Osteoblast (primary cell): ENCODE data around the gene SRRT. TPM values are rescaled to one million over a fixed set of nuclear protein-coding genes. Genes with fewer than 3 reads are reported as not detected.

ENCODE experiments used
- DNase-seq: peaks from one replicate; pipeline ENCODE4 v3.0.0; 2011; ENCODE audit warnings: low spot score, mixed read lengths; ENCODE audit not compliant: insufficient read length; ENCODE audit errors: missing footprints
- H2AFZ ChIP-seq: 2 replicates; pipeline ENCODE4 v1.6.0; 2011; ENCODE audit warnings: mild to moderate bottlenecking, low read length
- H3K27ac ChIP-seq: 2 replicates; pipeline ENCODE4 v1.5.1; 2011; ENCODE audit warnings: mild to moderate bottlenecking, low read depth, low read length, moderate library complexity
- H3K27me3 ChIP-seq: 2 replicates; pipeline ENCODE4 v1.6.0; 2012; ENCODE audit warnings: mild to moderate bottlenecking, control low read depth, inconsistent platforms, low read length, moderate library complexity; ENCODE audit not compliant: insufficient read depth
- H3K36me3 ChIP-seq: 2 replicates; pipeline ENCODE4 v1.5.1; 2011; ENCODE audit warnings: mild to moderate bottlenecking, low read length, control low read depth, moderate library complexity; ENCODE audit not compliant: insufficient read depth
- H3K4me1 ChIP-seq: 2 replicates; pipeline ENCODE4 v1.5.1; 2011; ENCODE audit warnings: mild to moderate bottlenecking, low read length, control low read depth, moderate library complexity; ENCODE audit not compliant: insufficient read depth
- H3K4me2 ChIP-seq: 2 replicates; pipeline ENCODE4 v1.6.0; 2011; ENCODE audit warnings: mild to moderate bottlenecking, low read length; ENCODE audit not compliant: insufficient read depth
- H3K4me3 ChIP-seq: fragments of 200-600 bp; sonication (generic); 3 replicates; pipeline ENCODE4 v1.5.1; 2012; ENCODE audit warnings: mild to moderate bottlenecking, low read length, inconsistent platforms; ENCODE audit not compliant: insufficient read depth
- H3K79me2 ChIP-seq: 2 replicates; pipeline ENCODE4 v1.6.0; 2012; ENCODE audit warnings: mild to moderate bottlenecking, low read length, control low read depth, inconsistent platforms; ENCODE audit not compliant: insufficient read depth
- H3K9me3 ChIP-seq: 2 replicates; pipeline ENCODE4 v1.5.1; 2011; ENCODE audit warnings: low read depth, low read length, control low read depth
- H4K20me1 ChIP-seq: 2 replicates; pipeline ENCODE4 v1.6.0; 2012; ENCODE audit warnings: mild to moderate bottlenecking, low read length, control low read depth; ENCODE audit not compliant: insufficient read depth
- total RNA-seq: library from RNA; depleted of rRNA; stranded (reverse); fragments of >200 nt; gene quantifications from 2 replicates; pipeline ENCODE4 v1.2.3, GENCODE V29; 2012
- TF ChIP-seq, protein P1 (sequence below): IDR thresholded peaks from 2 replicates; pipeline ENCODE4 v1.5.1; 2011; ENCODE audit warnings: mild to moderate bottlenecking, low read depth, low read length, moderate library complexity; ENCODE audit errors: extremely low read depth

Gene SRRT
- total RNA-seq, 1 donor = 42.0 TPM

GRCh38 chr7:100866729-100867039 lies 8.2 kb upstream of the SRRT start:
- Histone ChIP-seq H4K20me1 (no peaks in the 10 kb centered on the region), H3K27ac (peak overlapping the region; percentile 95), H3K79me2 (peaks cover 43% of the 10 kb centered on the region), H3K27me3 (no peaks in the 10 kb centered on the region), H3K36me3 (peaks cover 23% of the 10 kb centered on the region), H3K4me1 (peaks cover 29% of the 10 kb centered on the region), H3K4me3 (peak overlapping the region; percentile 99), H3K4me2 (peak overlapping the region; percentile 94), H3K9me3 (no peaks in the 10 kb centered on the region), H2AFZ (no peak overlapping the region)
- TF ChIP-seq, protein P1, sequence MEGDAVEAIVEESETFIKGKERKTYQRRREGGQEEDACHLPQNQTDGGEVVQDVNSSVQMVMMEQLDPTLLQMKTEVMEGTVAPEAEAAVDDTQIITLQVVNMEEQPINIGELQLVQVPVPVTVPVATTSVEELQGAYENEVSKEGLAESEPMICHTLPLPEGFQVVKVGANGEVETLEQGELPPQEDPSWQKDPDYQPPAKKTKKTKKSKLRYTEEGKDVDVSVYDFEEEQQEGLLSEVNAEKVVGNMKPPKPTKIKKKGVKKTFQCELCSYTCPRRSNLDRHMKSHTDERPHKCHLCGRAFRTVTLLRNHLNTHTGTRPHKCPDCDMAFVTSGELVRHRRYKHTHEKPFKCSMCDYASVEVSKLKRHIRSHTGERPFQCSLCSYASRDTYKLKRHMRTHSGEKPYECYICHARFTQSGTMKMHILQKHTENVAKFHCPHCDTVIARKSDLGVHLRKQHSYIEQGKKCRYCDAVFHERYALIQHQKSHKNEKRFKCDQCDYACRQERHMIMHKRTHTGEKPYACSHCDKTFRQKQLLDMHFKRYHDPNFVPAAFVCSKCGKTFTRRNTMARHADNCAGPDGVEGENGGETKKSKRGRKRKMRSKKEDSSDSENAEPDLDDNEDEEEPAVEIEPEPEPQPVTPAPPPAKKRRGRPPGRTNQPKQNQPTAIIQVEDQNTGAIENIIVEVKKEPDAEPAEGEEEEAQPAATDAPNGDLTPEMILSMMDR = no peak
- DNase-seq = no peak

DNA sequence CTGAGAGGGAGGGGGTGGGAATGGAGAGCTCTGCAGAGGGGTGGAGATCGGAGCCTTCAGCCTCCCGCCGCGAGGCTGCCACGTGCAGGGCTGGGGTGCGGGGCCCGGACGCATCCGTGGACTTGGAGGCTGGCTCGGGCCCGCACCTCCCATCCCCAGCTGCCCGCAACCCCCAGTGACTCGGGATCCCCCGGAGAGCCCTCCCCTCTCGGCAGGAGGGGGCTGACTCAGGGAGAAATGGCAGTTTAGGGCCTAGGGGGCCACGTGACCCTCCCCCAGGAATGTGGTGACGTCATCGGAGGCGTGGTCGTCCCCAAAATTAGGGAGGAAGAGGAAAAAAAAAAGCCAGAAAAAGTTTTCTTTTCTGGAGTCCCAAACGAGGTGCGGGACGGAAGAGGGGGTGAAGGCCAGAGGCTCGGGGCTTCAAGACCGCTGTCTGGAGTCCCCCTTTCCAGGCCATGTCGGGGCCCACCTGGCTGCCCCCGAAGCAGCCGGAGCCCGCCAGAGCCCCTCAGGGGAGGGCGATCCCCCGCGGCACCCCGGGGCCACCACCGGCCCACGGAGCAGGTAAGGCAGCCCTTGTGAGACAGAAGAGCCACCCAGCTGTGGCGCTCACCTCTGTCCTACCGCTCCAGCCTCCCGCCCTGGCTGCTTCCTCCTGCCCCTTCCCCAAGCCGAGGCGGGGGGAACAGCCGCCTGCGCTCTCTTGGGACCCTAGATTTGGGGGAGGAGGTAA lies 7.7 kb upstream of the SRRT start, which contains the start of gene TRIP6:
Gene TRIP6 (plus strand): TSS at position 348 of the 736 bp plus-strand sequence. CDS start 111 bp downstream, at position 459.
- peaks cover 29% of the 10 kb centered on the region for H3K4me1 ChIP-seq
- peak; percentile 100 for DNase-seq
- no peaks in the 10 kb centered on the region for H3K9me3 ChIP-seq
- H3K27ac ChIP-seq = peak within 1 kb of the TSS; percentile 95
- H3K79me2 ChIP-seq = peaks cover 45% of the 10 kb centered on the region
- H3K4me2 ChIP-seq = peak within 1 kb of the TSS; percentile 94
- no peaks in the 10 kb centered on the region for H3K27me3 ChIP-seq
- H3K4me3 ChIP-seq = peak within 1 kb of the TSS; percentile 99
- TF ChIP-seq, protein P1 = no peak
- H2AFZ ChIP-seq = peak within 1 kb of the TSS; percentile 68
- H3K36me3 ChIP-seq = peaks cover 25% of the 10 kb centered on the region
- H4K20me1 ChIP-seq = no peaks in the 10 kb centered on the region

GRCh38 chr7:100867776-100868485 lies 7.0 kb upstream of the SRRT start:
- Histone ChIP-seq H3K79me2 (peaks cover 48% of the 10 kb centered on the region), H3K4me3 (peak overlapping the region; percentile 99), H3K27me3 (no peaks in the 10 kb centered on the region), H3K4me1 (peaks cover 29% of the 10 kb centered on the region), H4K20me1 (no peaks in the 10 kb centered on the region), H3K9me3 (no peaks in the 10 kb centered on the region), H3K36me3 (peaks cover 28% of the 10 kb centered on the region), H3K27ac (peak overlapping the region; percentile 95), H3K4me2 (peak overlapping the region; percentile 94), H2AFZ (peak overlapping the region; percentile 68)
- TF ChIP-seq, protein P1 = no peak
- DNase-seq = peak; percentile 74
